ENCODE results near the gene CCDC117. TPM values are rescaled to one million over a fixed set of nuclear protein-coding genes. Genes with fewer than 3 reads are reported as not detected.

CCDC117 gene
- total RNA-seq: 10.1 TPM
- long read RNA-seq, transcript CCDC117-201 (5 exons, 3,985 nt): major isoform, 45 of 51 reads
- long read RNA-seq, partial matches to known transcripts: 6 of 51 reads
- long read RNA-seq, other reads (novel, unspliced or antisense): 0 of 51 reads

- DNase-seq: peak; percentile 97
- no peaks in the 10 kb centered on the region for H3K27me3 ChIP-seq (ENCODE audit: low read depth)
- peak within 1 kb of the TSS; percentile 98 for H3K27ac ChIP-seq (replicated peaks)
- peak within 1 kb of the TSS; percentile 80 for H3K4me3 ChIP-seq
- H3K9me3 ChIP-seq (replicated peaks): peaks cover 5% of the 10 kb centered on the region
- H3K4me1 ChIP-seq: peaks cover 43% of the 10 kb centered on the region
- peak; percentile 38 for TF ChIP-seq CTCF (IDR thresholded peaks at IDR 0.05; ENCODE audit: borderline replicate concordance)
- H3K36me3 ChIP-seq: peaks cover 20% of the 10 kb centered on the region
- intact Hi-C loops (cut with micrococcal nuclease): loop anchor here (10.0 kb wide), 1 partner anchor 742 kb away; no protein-coding TSS in a partner anchor
Measured at GRCh38 chr22:28772633-28773460, at the start of gene CCDC117. CCDC117 (plus strand) TSS chr22:28772695; CDS start chr22:28772850, 155 bp downstream.

GRCh38 chr22:28728002-28728401 is 44.5 kb upstream of the CCDC117 start:
- TF ChIP-seq CTCF (IDR thresholded peaks at IDR 0.05; ENCODE audit: borderline replicate concordance): no peak
- H3K27ac ChIP-seq (replicated peaks): no peak overlapping the region
- H3K9me3 ChIP-seq (replicated peaks): no peaks in the 10 kb centered on the region
- H3K4me3 ChIP-seq: no peak overlapping the region
- H3K27me3 ChIP-seq (ENCODE audit: low read depth): no peaks in the 10 kb centered on the region
- no peak for DNase-seq
- intact Hi-C loops (cut with micrococcal nuclease): no loop called here
- no peaks in the 10 kb centered on the region for H3K36me3 ChIP-seq
- no peaks in the 10 kb centered on the region for H3K4me1 ChIP-seq

GRCh38 chr22:28728621-28729313 is 43.7 kb upstream of the CCDC117 start:
- no peaks in the 10 kb centered on the region for H3K9me3 ChIP-seq (replicated peaks)
- H3K27ac ChIP-seq (replicated peaks): no peak overlapping the region
- intact Hi-C loops (cut with micrococcal nuclease): no loop called here
- DNase-seq: no peak
- TF ChIP-seq CTCF (IDR thresholded peaks at IDR 0.05; ENCODE audit: borderline replicate concordance): no peak
- no peaks in the 10 kb centered on the region for H3K36me3 ChIP-seq
- H3K4me1 ChIP-seq: no peaks in the 10 kb centered on the region
- no peaks in the 10 kb centered on the region for H3K27me3 ChIP-seq (ENCODE audit: low read depth)
- H3K4me3 ChIP-seq: no peak overlapping the region

- H3K36me3 ChIP-seq: no peaks in the 10 kb centered on the region
- H3K4me3 ChIP-seq: no peak overlapping the region
- no peaks in the 10 kb centered on the region for H3K27me3 ChIP-seq (ENCODE audit: low read depth)
- no peak overlapping the region for H3K27ac ChIP-seq (replicated peaks)
- no peak for DNase-seq
- H3K4me1 ChIP-seq: no peaks in the 10 kb centered on the region
- H3K9me3 ChIP-seq (replicated peaks): no peaks in the 10 kb centered on the region
- intact Hi-C loops (cut with micrococcal nuclease): no loop called here
- TF ChIP-seq CTCF (IDR thresholded peaks at IDR 0.05; ENCODE audit: borderline replicate concordance): no peak
Measured at GRCh38 chr22:28730179-28730578, 42.3 kb upstream of the CCDC117 start.

- Histone ChIP-seq H3K27me3 (ENCODE audit: low read depth) (no peaks in the 10 kb centered on the region), H3K27ac (replicated peaks) (no peak overlapping the region), H3K36me3 (no peaks in the 10 kb centered on the region), H3K9me3 (replicated peaks) (no peaks in the 10 kb centered on the region), H3K4me3 (no peak overlapping the region), H3K4me1 (no peaks in the 10 kb centered on the region)
- intact Hi-C loops (cut with micrococcal nuclease): no loop called here
- TF ChIP-seq CTCF (IDR thresholded peaks at IDR 0.05; ENCODE audit: borderline replicate concordance): no peak
- no peak for DNase-seq
Measured at GRCh38 chr22:28734393-28734792, 38.1 kb upstream of the CCDC117 start.
